Left lung (tissue), 10 donors: Measurements from ENCODE around the gene KIAA2012. TPM values are rescaled to one million over a fixed set of nuclear protein-coding genes. Genes with fewer than 3 reads are reported as not detected.

Experiments used
- ATAC-seq: fragments of 200-7000 bp; cut with Tn5 transposase; one replicate; pipeline ENCODE4 v1.9.1; 2020; ENCODE audit warnings: moderate library complexity
- DNase-seq, 4 donors: peaks; one replicate each; pipeline ENCODE4 v3.0.0-alpha.2; 2013 to 2020
- H3K27ac ChIP-seq, 2 donors: fragments of 200-600 bp; sonication (generic) in 1 of 2; one replicate each; pipeline versions ENCODE4 v1.5.0 to v1.8.0; 2020 to 2021
- H3K27me3 ChIP-seq, 2 donors: fragments of 200-600 bp; sonication (generic) in 1 of 2; one replicate each; pipeline versions ENCODE4 v1.5.0 to v1.8.0; 2020 to 2021
- H3K36me3 ChIP-seq, 2 donors: fragments of 200-600 bp; sonication (generic) in 1 of 2; one replicate each; pipeline versions ENCODE4 v1.5.0 to v1.8.0; 2020 to 2021
- H3K4me1 ChIP-seq, 2 donors: fragments of 200-600 bp; one replicate each; pipeline ENCODE4 v1.8.0; 2021
- H3K4me3 ChIP-seq, 2 donors: fragments of 200-600 bp; sonication (generic) in 1 of 2; one replicate each; pipeline versions ENCODE4 v1.5.0 to v1.8.0; 2020 to 2021; ENCODE audit warnings: mild to moderate bottlenecking in 1 of 2
- H3K9me3 ChIP-seq, 2 donors: fragments of 200-600 bp; sonication (generic) in 1 of 2; one replicate each; pipeline versions ENCODE4 v1.5.0 to v1.8.0; 2020 to 2021
- intact Hi-C, 2 donors: fragments of 100-400 bp; cut with DNase I; formaldehyde crosslinking; loops; one replicate each; pipeline versions ENCODE4 v1.11.2 to v1.14.2; 2022
- polyA plus RNA-seq, 6 donors: library from polyadenylated mRNA; unstranded; fragments of 120-200 nt; gene quantifications; one replicate each; pipeline ENCODE4 v1.2.1, GENCODE V29; 2013; ENCODE audit not compliant: insufficient read length in 6 of 6
- total RNA-seq, 2 donors: library from RNA; stranded (reverse); fragmentation: NEBNext Ultra II Directional; extraction: Animal tissue kit (Norgen Biotek cat#: 25700); gene quantifications; one replicate each; pipeline ENCODE4 v1.2.1, GENCODE V29; 2021
- TF ChIP-seq, protein P1 (sequence below), 2 donors: fragments of 200-600 bp; sonication (generic) in 1 of 2; IDR thresholded peaks; one replicate each; pipeline versions ENCODE4 v1.5.0 to v1.8.0; 2021; ENCODE audit warnings: antibody characterized with exemption in 2 of 2
- donor health status: DM: no; HTN: yes; CAD: no.
- donor health status: DM: no; HTN: no; CAD: no.

Gene KIAA2012
- total and polyA plus RNA-seq, 8 donors: 0.46 to 2.8 (median 1.5) TPM; not detected in 1

DNA sequence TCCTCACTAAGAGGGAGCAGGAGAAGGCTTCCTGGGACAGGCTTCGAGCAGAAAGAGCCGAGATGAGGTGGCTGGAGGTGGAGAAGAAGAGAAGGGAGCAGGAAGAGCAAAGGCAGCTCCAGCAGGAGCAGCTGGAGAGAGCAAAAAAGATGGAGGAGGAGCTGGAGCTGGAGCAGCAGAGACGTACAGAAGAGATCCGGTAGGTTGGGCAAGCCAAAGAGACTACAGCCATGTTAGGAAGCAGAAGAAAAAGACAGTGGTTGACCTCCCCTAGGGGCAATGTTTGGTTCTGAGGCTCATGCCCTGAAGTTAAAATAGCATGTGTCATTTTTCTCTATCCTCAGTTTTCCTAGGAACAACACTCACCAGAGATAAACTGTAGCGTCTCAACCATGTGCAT lies 120.2 kb downstream of the KIAA2012 start:
- Histone ChIP-seq H3K36me3 (no peaks in the 10 kb centered on the region), H3K27ac (no peak overlapping the region), H3K27me3 (no peaks in the 10 kb centered on the region), H3K9me3 (no peaks in the 10 kb centered on the region), H3K4me1 (no peaks in the 10 kb centered on the region), H3K4me3 (no peak overlapping the region)
- TF ChIP-seq, protein P1, sequence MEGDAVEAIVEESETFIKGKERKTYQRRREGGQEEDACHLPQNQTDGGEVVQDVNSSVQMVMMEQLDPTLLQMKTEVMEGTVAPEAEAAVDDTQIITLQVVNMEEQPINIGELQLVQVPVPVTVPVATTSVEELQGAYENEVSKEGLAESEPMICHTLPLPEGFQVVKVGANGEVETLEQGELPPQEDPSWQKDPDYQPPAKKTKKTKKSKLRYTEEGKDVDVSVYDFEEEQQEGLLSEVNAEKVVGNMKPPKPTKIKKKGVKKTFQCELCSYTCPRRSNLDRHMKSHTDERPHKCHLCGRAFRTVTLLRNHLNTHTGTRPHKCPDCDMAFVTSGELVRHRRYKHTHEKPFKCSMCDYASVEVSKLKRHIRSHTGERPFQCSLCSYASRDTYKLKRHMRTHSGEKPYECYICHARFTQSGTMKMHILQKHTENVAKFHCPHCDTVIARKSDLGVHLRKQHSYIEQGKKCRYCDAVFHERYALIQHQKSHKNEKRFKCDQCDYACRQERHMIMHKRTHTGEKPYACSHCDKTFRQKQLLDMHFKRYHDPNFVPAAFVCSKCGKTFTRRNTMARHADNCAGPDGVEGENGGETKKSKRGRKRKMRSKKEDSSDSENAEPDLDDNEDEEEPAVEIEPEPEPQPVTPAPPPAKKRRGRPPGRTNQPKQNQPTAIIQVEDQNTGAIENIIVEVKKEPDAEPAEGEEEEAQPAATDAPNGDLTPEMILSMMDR (IDR thresholded peaks at IDR 0.05): no peak
- no peak for ATAC-seq
- no peak for DNase-seq
- intact Hi-C loops: no loop called here

DNA sequence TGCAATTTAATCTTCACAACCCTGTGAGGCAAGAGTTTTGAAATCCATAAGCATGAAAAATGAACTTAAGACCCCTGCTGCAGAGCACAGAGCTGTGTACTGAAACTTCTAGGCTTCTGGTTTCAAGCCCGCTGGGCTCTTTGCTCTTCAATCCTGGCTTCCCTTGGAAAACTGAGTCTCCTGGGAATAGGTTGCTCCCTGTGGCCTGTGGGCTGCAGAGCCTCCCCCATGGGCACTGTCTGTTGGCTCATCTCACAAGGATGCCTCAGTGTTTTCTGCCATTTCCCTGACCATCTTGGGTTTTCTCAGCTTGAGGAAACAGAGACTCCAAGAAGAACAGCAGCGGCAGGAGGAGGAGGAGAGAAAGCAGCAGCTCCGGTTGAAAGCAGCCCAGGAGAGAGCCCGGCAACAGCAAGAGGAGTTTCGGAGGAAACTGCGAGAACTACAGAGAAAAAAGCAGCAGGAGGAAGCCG lies 120.9 kb downstream of the KIAA2012 start:
- Histone ChIP-seq H3K4me3 (no peak overlapping the region), H3K36me3 (no peaks in the 10 kb centered on the region), H3K4me1 (no peaks in the 10 kb centered on the region), H3K9me3 (no peaks in the 10 kb centered on the region), H3K27ac (no peak overlapping the region), H3K27me3 (no peaks in the 10 kb centered on the region)
- intact Hi-C loops: no loop called here
- ATAC-seq (no peak), DNase-seq (no peak)
- TF ChIP-seq, protein P1 (IDR thresholded peaks at IDR 0.05): no peak

DNA sequence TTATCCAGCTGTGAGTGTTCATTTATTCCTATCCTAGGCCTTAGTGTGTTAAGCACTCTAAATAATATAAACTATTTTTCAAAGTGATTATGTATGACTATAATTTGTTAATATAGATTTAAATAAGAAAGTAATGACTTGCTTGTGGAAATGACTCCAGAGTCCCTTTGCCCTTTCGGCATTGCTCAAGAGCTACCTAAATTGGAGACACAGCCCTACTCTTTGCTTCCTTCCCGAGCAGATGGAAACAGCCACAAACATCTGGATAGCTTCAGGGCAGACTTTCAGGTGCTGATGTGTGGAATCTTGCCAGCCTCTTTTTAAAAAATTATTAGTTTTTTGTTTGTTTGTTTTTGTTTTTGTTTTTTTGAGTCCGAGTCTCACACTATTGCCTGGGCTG lies 121.4 kb downstream of the KIAA2012 start:
- DNase-seq: no peak
- TF ChIP-seq, protein P1 (IDR thresholded peaks at IDR 0.05): no peak
- no peaks in the 10 kb centered on the region for H3K27me3 ChIP-seq

DNA sequence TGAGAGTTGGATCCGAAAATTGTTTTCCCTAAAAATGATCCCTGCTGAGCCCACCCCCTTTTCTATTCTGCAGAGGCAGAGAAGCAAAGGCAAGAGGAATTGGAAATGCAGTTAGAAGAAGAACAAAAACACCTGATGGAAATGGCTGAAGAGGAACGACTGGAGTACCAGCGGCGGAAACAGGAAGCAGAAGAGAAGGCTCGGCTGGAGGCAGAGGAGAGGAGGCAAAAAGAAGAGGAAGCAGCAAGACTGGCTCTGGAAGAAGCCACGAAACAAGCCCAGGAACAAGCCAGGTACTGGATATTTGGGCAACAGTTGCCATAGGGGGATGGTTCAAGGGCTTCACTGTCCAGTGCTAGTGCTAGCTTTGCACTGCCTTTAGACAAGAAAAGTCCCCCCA lies 123.7 kb downstream of the KIAA2012 start:
- Histone ChIP-seq H3K27me3 (no peaks in the 10 kb centered on the region), H3K4me3 (no peak overlapping the region)
- TF ChIP-seq, protein P1 (IDR thresholded peaks at IDR 0.05): no peak

More for the DNA sequence above, 121.4 kb downstream of the KIAA2012 start:
- H3K36me3 ChIP-seq: no peaks in the 10 kb centered on the region
- H3K27ac ChIP-seq: no peak overlapping the region
- ATAC-seq: no peak
- no peaks in the 10 kb centered on the region for H3K9me3 ChIP-seq
- H3K4me3 ChIP-seq: no peak overlapping the region
- intact Hi-C loops: no loop called here
- H3K4me1 ChIP-seq: no peaks in the 10 kb centered on the region

DNA sequence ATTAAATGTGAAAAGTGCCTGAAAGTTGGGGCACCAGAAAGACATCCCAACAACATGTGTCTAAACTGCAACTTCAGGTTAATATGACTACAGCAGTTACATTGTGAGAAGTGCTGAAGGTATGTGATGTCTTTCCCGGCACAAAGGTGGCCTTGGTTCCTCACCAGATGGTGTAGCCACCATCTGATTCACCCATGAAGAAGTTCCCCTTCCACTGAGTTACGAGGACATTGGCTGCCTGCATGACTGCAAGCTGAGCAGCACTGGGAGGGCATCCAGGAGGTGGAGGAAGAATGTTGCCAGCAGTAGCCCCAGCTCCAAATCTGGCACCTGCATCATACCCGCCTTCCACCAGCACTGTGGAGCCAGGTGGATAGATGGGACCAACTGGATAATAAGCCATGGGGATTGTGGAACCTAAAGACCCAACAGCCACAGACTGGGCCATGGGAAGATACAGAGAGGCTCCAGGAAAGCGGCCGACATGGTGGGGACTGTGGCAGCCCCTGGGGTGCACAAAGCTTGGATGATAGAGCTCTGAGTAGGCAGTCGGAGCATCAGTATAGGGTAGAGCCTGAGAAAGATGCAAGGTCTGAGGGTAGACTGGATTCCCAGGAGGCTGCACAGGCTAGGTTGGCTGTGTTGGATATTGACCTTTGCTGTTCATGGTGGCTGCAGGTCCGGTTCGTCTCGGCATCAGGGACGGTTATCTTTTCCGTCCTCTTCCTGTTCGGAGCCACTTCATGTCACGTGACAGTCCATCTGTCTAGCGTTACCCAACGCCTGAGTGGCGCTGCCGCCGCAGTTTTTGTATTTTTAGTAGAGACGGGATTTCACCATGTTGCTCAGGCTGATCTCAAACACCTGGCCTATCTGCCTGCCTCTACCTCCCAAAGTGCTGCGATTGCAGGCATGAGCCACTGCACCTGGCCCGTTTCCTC lies 128.4 kb downstream of the KIAA2012 start:
- Histone ChIP-seq H3K36me3 (peaks cover 0 to 19% of the 10 kb centered on the region in 2 donors), H3K4me1 (no peaks in the 10 kb centered on the region), H3K4me3 (no peak overlapping the region), H3K27me3 (no peaks in the 10 kb centered on the region), H3K27ac (no peak overlapping the region), H3K9me3 (no peaks in the 10 kb centered on the region)
- intact Hi-C loops: no loop called here
- ATAC-seq (no peak), DNase-seq (no peak)
- TF ChIP-seq, protein P1 (IDR thresholded peaks at IDR 0.05): no peak

More for the DNA sequence above, 123.7 kb downstream of the KIAA2012 start:
- intact Hi-C loops: no loop called here
- Histone ChIP-seq H3K9me3 (no peaks in the 10 kb centered on the region), H3K36me3 (peaks cover 0 to 4% of the 10 kb centered on the region in 2 donors), H3K4me1 (no peaks in the 10 kb centered on the region), H3K27ac (no peak overlapping the region)
- DNase-seq (no peak), ATAC-seq (no peak)
